GM23338 (cell line): ENCODE data around the gene MLLT10. TPM values are rescaled to one million over a fixed set of nuclear protein-coding genes. Genes with fewer than 3 reads are reported as not detected.

Experiments used
- ATAC-seq: fragments of 200-7000 bp; cut with Tn5 transposase; 3 replicates; pipeline ENCODE4 v1.9.1; 2020
- DNase-seq: peaks from one replicate; pipeline ENCODE4 v3.0.0-alpha.2; 2015; ENCODE audit warnings: low spot score
- H2AFZ ChIP-seq: fragments of 200-600 bp; sonication (generic); 2 replicates; pipeline ENCODE4 v1.8.0; 2016; ENCODE audit warnings: antibody characterized with exemption, mild to moderate bottlenecking, moderate library complexity
- H3F3A ChIP-seq: fragments of 200-600 bp; sonication (generic); replicated peaks from 2 replicates; pipeline ENCODE4 v1.8.0; 2017; ENCODE audit warnings: antibody characterized with exemption, mixed run types, low read depth
- H3K27ac ChIP-seq: fragments of 200-600 bp; sonication (generic); 2 replicates; pipeline ENCODE4 v1.6.1; 2016; ENCODE audit warnings: low read depth
- H3K27me3 ChIP-seq: fragments of 200-600 bp; sonication (generic); 2 replicates; pipeline ENCODE4 v1.8.0; 2016; ENCODE audit warnings: mild to moderate bottlenecking, mixed run types, moderate library complexity; ENCODE audit not compliant: insufficient read depth
- H3K36me3 ChIP-seq: fragments of 200-600 bp; sonication (generic); 2 replicates; pipeline ENCODE4 v1.8.0; 2016; ENCODE audit warnings: mild to moderate bottlenecking; ENCODE audit not compliant: insufficient read depth
- H3K4me1 ChIP-seq: fragments of 200-600 bp; sonication (generic); 2 replicates; pipeline ENCODE4 v1.8.0; 2016; ENCODE audit warnings: mild to moderate bottlenecking, moderate library complexity; ENCODE audit not compliant: insufficient read depth
- H3K4me2 ChIP-seq: fragments of 200-600 bp; sonication (generic); 2 replicates; pipeline ENCODE4 v1.7.1; 2017; ENCODE audit warnings: mixed run types
- H3K4me3 ChIP-seq: fragments of 200-600 bp; sonication (generic); 2 replicates; pipeline ENCODE4 v1.6.1; 2016; ENCODE audit warnings: mixed run types
- H3K79me2 ChIP-seq: fragments of 200-600 bp; sonication (generic); replicated peaks from 2 replicates; pipeline ENCODE4 v1.8.0; 2017; ENCODE audit warnings: mild to moderate bottlenecking; ENCODE audit not compliant: insufficient read depth
- H3K9me2 ChIP-seq: fragments of 200-600 bp; sonication (generic); 2 replicates; pipeline ENCODE4 v1.8.0; 2017; ENCODE audit not compliant: insufficient read depth
- H4K20me1 ChIP-seq: fragments of 200-600 bp; sonication (generic); replicated peaks from 2 replicates; pipeline ENCODE4 v1.8.0; 2017; ENCODE audit warnings: mild to moderate bottlenecking; ENCODE audit not compliant: insufficient read depth
- H3K27ac Mint-ChIP-seq: 2 replicates; pipeline ENCODE4 v1.8.0; 2020; ENCODE audit warnings: inconsistent platforms, mild to moderate bottlenecking, moderate library complexity, mixed read lengths
- H3K27me3 Mint-ChIP-seq: 3 replicates; pipeline ENCODE4 v1.8.0; 2022; ENCODE audit warnings: low read depth, mild to moderate bottlenecking, moderate library complexity, mixed read lengths, inconsistent platforms; ENCODE audit not compliant: insufficient read depth, poor library complexity
- H3K36me3 Mint-ChIP-seq: 3 replicates; pipeline ENCODE4 v1.8.0; 2021; ENCODE audit warnings: low read depth, mild to moderate bottlenecking, inconsistent platforms, moderate library complexity, mixed read lengths
- H3K4me1 Mint-ChIP-seq: 3 replicates; pipeline ENCODE4 v1.8.0; 2020; ENCODE audit warnings: mild to moderate bottlenecking, inconsistent platforms, mixed read lengths
- H3K4me3 Mint-ChIP-seq: 3 replicates; pipeline ENCODE4 v1.8.0; 2021; ENCODE audit warnings: moderate library complexity, mild to moderate bottlenecking, inconsistent platforms, mixed read lengths
- H3K9me3 Mint-ChIP-seq: 3 replicates; pipeline ENCODE4 v1.8.0; 2020; ENCODE audit warnings: moderate library complexity, mild to moderate bottlenecking, inconsistent platforms, mixed read lengths
- CREB1 ChIP-seq: fragments of 250-450 bp; sonication (Bioruptor Pico); IDR thresholded peaks from 2 replicates; pipeline ENCODE4 v1.5.0; 2020; ENCODE audit warnings: low read depth, mild to moderate bottlenecking, moderate library complexity
- CTCF ChIP-seq, 2 experiments: fragments of 200-600 bp in 1 of 2; sonication (generic) in 1 of 2; conservative IDR thresholded peaks; 2 replicates each; pipeline versions ENCODE4 v1.5.1 to v1.6.1; 2016 to 2017; ENCODE audit warnings: antibody characterized with exemption in 2 of 2, low read depth in 2 of 2, mild to moderate bottlenecking in 2 of 2, moderate library complexity in 1 of 2
- ETS1 ChIP-seq: IDR thresholded peaks from 2 replicates; pipeline ENCODE4 v1.6.1; 2016; ENCODE audit warnings: antibody characterized with exemption
- EZH2 ChIP-seq: fragments of 200-600 bp; sonication (generic); IDR thresholded peaks from one replicate; pipeline ENCODE4 v1.8.0; 2017; ENCODE audit warnings: antibody characterized with exemption, mild to moderate bottlenecking, low read depth; ENCODE audit not compliant: unreplicated experiment
- EZH2phosphoT487 ChIP-seq: fragments of 200-600 bp; sonication (generic); IDR thresholded peaks from one replicate; pipeline ENCODE4 v1.8.1; 2018; ENCODE audit warnings: antibody characterized with exemption; ENCODE audit not compliant: unreplicated experiment
- JUNB ChIP-seq: IDR thresholded peaks from one replicate; pipeline ENCODE4 v1.6.1; 2016; ENCODE audit warnings: antibody characterized with exemption; ENCODE audit not compliant: unreplicated experiment
- POLR2AphosphoS5 ChIP-seq: IDR thresholded peaks from 2 replicates; pipeline ENCODE4 v1.6.1; 2016; ENCODE audit warnings: antibody characterized with exemption, low read depth
- REST ChIP-seq: IDR thresholded peaks from one replicate; pipeline ENCODE4 v1.6.1; 2018; ENCODE audit warnings: antibody characterized with exemption; ENCODE audit not compliant: unreplicated experiment
- ZNF114 ChIP-seq: fragments of 250-450 bp; sonication (Bioruptor Pico); IDR thresholded peaks from 2 replicates; pipeline ENCODE4 v1.5.0; 2020; ENCODE audit warnings: mild to moderate bottlenecking, moderate library complexity
- ZNF331 ChIP-seq: fragments of 250-450 bp; sonication (Bioruptor Pico); IDR thresholded peaks from 2 replicates; pipeline ENCODE4 v1.5.0; 2020; ENCODE audit warnings: low read depth, mild to moderate bottlenecking, moderate library complexity
- polyA plus RNA-seq: library from polyadenylated mRNA; unstranded; fragments of >200 nt; fragmentation: Nextera tagmentation; extraction: Ambion mirVana; gene quantifications from 2 replicates; pipeline ENCODE4 v1.2.1, GENCODE V29; 2016
- total RNA-seq: library from RNA; depleted of rRNA; stranded (reverse); fragments of >200 nt; shearing (Covaris generic); gene quantifications from 2 replicates; pipeline ENCODE4 v1.2.3, GENCODE V29; 2014

MLLT10 gene
- total and polyA plus RNA-seq, 2 experiments from 2014 or later: 28.8 to 55.4 TPM

GRCh38 chr10:21500578-21500910, 33.5 kb upstream of the MLLT10 start (continued):
- TF ChIP-seq ETS1 (no peak), ZNF331 (no peak), JUNB (no peak), ZNF114 (CRISPR knock-in tag) (no peak), POLR2AphosphoS5 (no peak), CREB1 (CRISPR knock-in tag) (no peak)

GRCh38 chr10:21501091-21501490, 32.9 kb upstream of the MLLT10 start:
- peaks cover 40% of the 10 kb centered on the region for H3K27me3 Mint-ChIP-seq
- Histone ChIP-seq H2AFZ (no peak overlapping the region; the same call in 1 of the 2 replicates), H3K9me2 (no peaks in the 10 kb centered on the region), H3K4me3 (peak overlapping the region; percentile 76), H3K36me3 (no peaks in the 10 kb centered on the region), H3K27me3 (peaks cover 84% of the 10 kb centered on the region), H3F3A (peaks cover 9% of the 10 kb centered on the region; the same call in 1 of the 2 replicates), H4K20me1 (no peaks in the 10 kb centered on the region), H3K27ac (no peak overlapping the region), H3K4me1 (peaks cover 76% of the 10 kb centered on the region), H3K79me2 (0 out of 2 replicates have a peak, but pooled peaks cover 4% of the 10 kb centered on the region), H3K4me2 (peak overlapping the region; percentile 78)
- no peaks in the 10 kb centered on the region for H3K9me3 Mint-ChIP-seq
- H3K4me3 Mint-ChIP-seq: peak overlapping the region; percentile 63
- peaks cover 76% of the 10 kb centered on the region for H3K4me1 Mint-ChIP-seq
- DNase-seq (no peak), ATAC-seq (peak; percentile 9)
- no peak for TF ChIP-seq REST
- no peak for TF ChIP-seq CREB1 (CRISPR knock-in tag)
- TF ChIP-seq EZH2: no peak
- no peak for TF ChIP-seq JUNB
- TF ChIP-seq EZH2phosphoT487: no peak
- TF ChIP-seq CTCF (conservative IDR thresholded peaks at IDR 0.05; ENCODE audit: low read depth in 2 of 2): 0 out of 4 replicates have a peak, but pooled peaks of 1 of the 2 experiments have one; percentile 5
- TF ChIP-seq ETS1: no peak
- TF ChIP-seq ZNF114 (CRISPR knock-in tag): no peak
- H3K36me3 Mint-ChIP-seq: no peaks in the 10 kb centered on the region; the same call in 2 of the 3 replicates
- no peak overlapping the region; the same call in 1 of the 2 replicates for H3K27ac Mint-ChIP-seq
